WTC11 (cell line): ENCODE results near the gene SHISAL2A. TPM values are rescaled to one million over a fixed set of nuclear protein-coding genes. Genes with fewer than 3 reads are reported as not detected.

Source experiments
- ELF4 ChIP-seq: sonication (generic); formaldehyde crosslinking; IDR thresholded peaks from 2 replicates; pipeline ENCODE4 v1.8.1; 2022; ENCODE audit warnings: low read depth, mild to moderate bottlenecking, moderate library complexity, missing genetic modification reagents
- FOXJ3 ChIP-seq: sonication (generic); formaldehyde crosslinking; IDR thresholded peaks from 2 replicates; pipeline ENCODE4 v1.9.0; 2021; ENCODE audit warnings: missing genetic modification reagents, mild to moderate bottlenecking, borderline replicate concordance
- FOXK1 ChIP-seq: sonication (generic); formaldehyde crosslinking; IDR thresholded peaks from 2 replicates; pipeline ENCODE4 v1.8.0; 2022; ENCODE audit warnings: mild to moderate bottlenecking, moderate library complexity, missing genetic modification reagents
- MXD4 ChIP-seq: fragments of 250-450 bp; sonication (Bioruptor Pico); IDR thresholded peaks from 2 replicates; pipeline ENCODE4 v1.8.0; 2021; ENCODE audit warnings: mild to moderate bottlenecking, moderate library complexity, borderline replicate concordance
- NR1H2 ChIP-seq: sonication (generic); formaldehyde crosslinking; IDR thresholded peaks from 2 replicates; pipeline ENCODE4 v1.9.0; 2021; ENCODE audit warnings: mild to moderate bottlenecking, moderate library complexity, missing genetic modification reagents
- SOX15 ChIP-seq: fragments of 250-450 bp; sonication (Bioruptor Pico); IDR thresholded peaks from 2 replicates; pipeline ENCODE4 v1.9.0; 2021; ENCODE audit warnings: mild to moderate bottlenecking
- TCF7 ChIP-seq: sonication (generic); formaldehyde crosslinking; IDR thresholded peaks from 2 replicates; pipeline ENCODE4 v1.8.0; 2022; ENCODE audit warnings: mild to moderate bottlenecking, low read depth, missing genetic modification reagents, moderate library complexity
- ZNF396 ChIP-seq: fragments of 250-450 bp; sonication (Bioruptor Pico); IDR thresholded peaks from 2 replicates; pipeline ENCODE4 v1.8.0; 2021; ENCODE audit warnings: mild to moderate bottlenecking, moderate library complexity, borderline replicate concordance
- ZNF416 ChIP-seq: fragments of 250-450 bp; sonication (Bioruptor Pico); IDR thresholded peaks from 2 replicates; pipeline ENCODE4 v1.9.0; 2021; ENCODE audit warnings: mild to moderate bottlenecking, inconsistent platforms
- total RNA-seq: library from RNA; stranded (reverse); gene quantifications from 3 replicates; pipeline ENCODE4 v1.2.3, GENCODE V29; 2021
- TF ChIP-seq, protein P1 (sequence below): sonication (generic); formaldehyde crosslinking; IDR thresholded peaks from 2 replicates; pipeline ENCODE4 v1.8.1; 2023; ENCODE audit warnings: mild to moderate bottlenecking, missing genetic modification reagents, moderate library complexity
- TF ChIP-seq, protein P2 (sequence below): fragments of 250-450 bp; sonication (Bioruptor Pico); IDR thresholded peaks from 2 replicates; pipeline ENCODE4 v1.9.0; 2021; ENCODE audit warnings: mild to moderate bottlenecking
- TF ChIP-seq, protein P3 (sequence below): sonication (generic); formaldehyde crosslinking; IDR thresholded peaks from 2 replicates; pipeline ENCODE4 v1.8.1; 2023; ENCODE audit warnings: mild to moderate bottlenecking, moderate library complexity, missing genetic modification reagents
- TF ChIP-seq, protein P4 (sequence below): sonication (generic); formaldehyde crosslinking; IDR thresholded peaks from 2 replicates; pipeline ENCODE4 v1.8.0; 2023; ENCODE audit warnings: missing genetic modification reagents
- TF ChIP-seq, protein P5 (sequence below): sonication (generic); formaldehyde crosslinking; IDR thresholded peaks from 2 replicates; pipeline ENCODE4 v1.8.1; 2023; ENCODE audit warnings: mild to moderate bottlenecking, missing genetic modification reagents
- TF ChIP-seq, protein P6 (sequence below): sonication (generic); formaldehyde crosslinking; IDR thresholded peaks from 2 replicates; pipeline ENCODE4 v1.8.1; 2023; ENCODE audit warnings: mild to moderate bottlenecking, missing genetic modification reagents, moderate library complexity
- TF ChIP-seq, protein P7 (sequence below): sonication (generic); formaldehyde crosslinking; IDR thresholded peaks from 2 replicates; pipeline ENCODE4 v1.8.1; 2023; ENCODE audit warnings: mild to moderate bottlenecking, missing genetic modification reagents
- TF ChIP-seq, protein P8 (sequence below): sonication (generic); formaldehyde crosslinking; IDR thresholded peaks from 2 replicates; pipeline ENCODE4 v1.8.0; 2023; ENCODE audit warnings: mild to moderate bottlenecking, missing genetic modification reagents
- TF ChIP-seq, protein P9 (sequence below): sonication (generic); formaldehyde crosslinking; IDR thresholded peaks from 2 replicates; pipeline ENCODE4 v1.8.0; 2022; ENCODE audit warnings: mild to moderate bottlenecking, missing genetic modification reagents
- TF ChIP-seq, protein P10 (sequence below): fragments of 200-600 bp; IDR thresholded peaks from 2 replicates; pipeline ENCODE4 v1.8.0; 2022; ENCODE audit warnings: antibody characterized with exemption

The SHISAL2A gene
- total RNA-seq, 1 experiment from 2014 or later: 1.4 TPM

DNA sequence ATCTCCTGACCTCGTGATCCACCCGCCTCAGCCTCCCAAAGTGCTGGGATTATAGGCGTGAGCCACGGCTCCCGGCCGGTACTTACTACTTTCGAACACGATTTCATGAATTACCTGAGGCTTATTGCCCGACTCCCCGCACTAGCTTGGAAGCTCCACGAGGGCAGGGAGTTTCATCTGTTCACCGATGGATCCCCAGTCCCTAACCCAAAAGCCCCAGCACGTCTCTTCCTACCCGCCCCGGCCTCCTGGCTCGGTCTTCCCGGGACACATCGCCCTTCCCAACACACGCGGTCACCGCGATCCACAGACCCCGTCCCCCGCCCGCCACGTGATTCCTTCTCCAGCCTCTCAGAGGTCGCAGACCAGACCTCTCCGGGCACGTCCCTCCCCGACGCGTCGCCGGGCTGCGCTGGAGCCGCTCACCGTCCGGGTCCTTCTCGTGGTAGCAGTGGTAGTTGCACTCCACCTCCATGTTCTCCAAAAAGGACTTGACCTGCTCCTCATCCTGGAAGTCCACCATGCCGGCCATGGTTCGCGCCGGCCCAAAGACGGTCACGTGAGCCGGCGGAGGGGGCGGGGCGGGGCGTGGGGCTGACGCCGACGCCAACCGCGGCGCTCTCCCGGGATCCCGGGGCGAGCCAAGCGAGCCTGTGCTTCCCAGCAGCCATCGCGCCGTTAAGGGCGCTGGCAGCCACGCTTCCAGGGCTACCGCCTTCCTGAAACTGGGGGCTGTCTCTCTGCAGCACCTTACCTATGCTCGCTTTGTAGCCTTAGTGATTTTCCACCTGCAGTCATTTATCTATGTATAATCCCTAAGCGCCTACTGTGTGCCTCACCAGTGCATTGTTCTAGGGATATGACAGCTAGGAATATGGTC is 65.1 kb downstream of the SHISAL2A start, which contains the start of gene COA7 (continued):
- TF ChIP-seq, protein P1, sequence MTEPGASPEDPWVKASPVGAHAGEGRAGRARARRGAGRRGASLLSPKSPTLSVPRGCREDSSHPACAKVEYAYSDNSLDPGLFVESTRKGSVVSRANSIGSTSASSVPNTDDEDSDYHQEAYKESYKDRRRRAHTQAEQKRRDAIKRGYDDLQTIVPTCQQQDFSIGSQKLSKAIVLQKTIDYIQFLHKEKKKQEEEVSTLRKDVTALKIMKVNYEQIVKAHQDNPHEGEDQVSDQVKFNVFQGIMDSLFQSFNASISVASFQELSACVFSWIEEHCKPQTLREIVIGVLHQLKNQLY (CRISPR knock-in tag): peak; percentile 51; the same call in 1 of the 2 replicates
- TF ChIP-seq, protein P2, sequence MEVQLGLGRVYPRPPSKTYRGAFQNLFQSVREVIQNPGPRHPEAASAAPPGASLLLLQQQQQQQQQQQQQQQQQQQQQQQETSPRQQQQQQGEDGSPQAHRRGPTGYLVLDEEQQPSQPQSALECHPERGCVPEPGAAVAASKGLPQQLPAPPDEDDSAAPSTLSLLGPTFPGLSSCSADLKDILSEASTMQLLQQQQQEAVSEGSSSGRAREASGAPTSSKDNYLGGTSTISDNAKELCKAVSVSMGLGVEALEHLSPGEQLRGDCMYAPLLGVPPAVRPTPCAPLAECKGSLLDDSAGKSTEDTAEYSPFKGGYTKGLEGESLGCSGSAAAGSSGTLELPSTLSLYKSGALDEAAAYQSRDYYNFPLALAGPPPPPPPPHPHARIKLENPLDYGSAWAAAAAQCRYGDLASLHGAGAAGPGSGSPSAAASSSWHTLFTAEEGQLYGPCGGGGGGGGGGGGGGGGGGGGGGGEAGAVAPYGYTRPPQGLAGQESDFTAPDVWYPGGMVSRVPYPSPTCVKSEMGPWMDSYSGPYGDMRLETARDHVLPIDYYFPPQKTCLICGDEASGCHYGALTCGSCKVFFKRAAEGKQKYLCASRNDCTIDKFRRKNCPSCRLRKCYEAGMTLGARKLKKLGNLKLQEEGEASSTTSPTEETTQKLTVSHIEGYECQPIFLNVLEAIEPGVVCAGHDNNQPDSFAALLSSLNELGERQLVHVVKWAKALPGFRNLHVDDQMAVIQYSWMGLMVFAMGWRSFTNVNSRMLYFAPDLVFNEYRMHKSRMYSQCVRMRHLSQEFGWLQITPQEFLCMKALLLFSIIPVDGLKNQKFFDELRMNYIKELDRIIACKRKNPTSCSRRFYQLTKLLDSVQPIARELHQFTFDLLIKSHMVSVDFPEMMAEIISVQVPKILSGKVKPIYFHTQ (CRISPR knock-in tag): no peak
- TF ChIP-seq ZNF396 (CRISPR knock-in tag) (no peak), FOXK1 (CRISPR knock-in tag) (peak; percentile 84), ZNF416 (CRISPR knock-in tag) (peak; percentile 7; the same call in 1 of the 2 replicates), FOXJ3 (CRISPR knock-in tag) (no peak), TCF7 (peak; percentile 94), ELF4 (CRISPR knock-in tag) (0 out of 2 replicates have a peak, but pooled peaks have one; percentile 69), NR1H2 (CRISPR knock-in tag) (no peak), MXD4 (CRISPR knock-in tag) (no peak), SOX15 (CRISPR knock-in tag) (no peak)
- TF ChIP-seq, protein P3, sequence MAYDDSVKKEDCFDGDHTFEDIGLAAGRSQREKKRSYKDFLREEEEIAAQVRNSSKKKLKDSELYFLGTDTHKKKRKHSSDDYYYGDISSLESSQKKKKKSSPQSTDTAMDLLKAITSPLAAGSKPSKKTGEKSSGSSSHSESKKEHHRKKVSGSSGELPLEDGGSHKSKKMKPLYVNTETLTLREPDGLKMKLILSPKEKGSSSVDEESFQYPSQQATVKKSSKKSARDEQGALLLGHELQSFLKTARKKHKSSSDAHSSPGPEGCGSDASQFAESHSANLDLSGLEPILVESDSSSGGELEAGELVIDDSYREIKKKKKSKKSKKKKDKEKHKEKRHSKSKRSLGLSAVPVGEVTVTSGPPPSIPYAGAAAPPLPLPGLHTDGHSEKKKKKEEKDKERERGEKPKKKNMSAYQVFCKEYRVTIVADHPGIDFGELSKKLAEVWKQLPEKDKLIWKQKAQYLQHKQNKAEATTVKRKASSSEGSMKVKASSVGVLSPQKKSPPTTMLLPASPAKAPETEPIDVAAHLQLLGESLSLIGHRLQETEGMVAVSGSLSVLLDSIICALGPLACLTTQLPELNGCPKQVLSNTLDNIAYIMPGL (CRISPR knock-in tag): peak; percentile 76
- TF ChIP-seq, protein P4, sequence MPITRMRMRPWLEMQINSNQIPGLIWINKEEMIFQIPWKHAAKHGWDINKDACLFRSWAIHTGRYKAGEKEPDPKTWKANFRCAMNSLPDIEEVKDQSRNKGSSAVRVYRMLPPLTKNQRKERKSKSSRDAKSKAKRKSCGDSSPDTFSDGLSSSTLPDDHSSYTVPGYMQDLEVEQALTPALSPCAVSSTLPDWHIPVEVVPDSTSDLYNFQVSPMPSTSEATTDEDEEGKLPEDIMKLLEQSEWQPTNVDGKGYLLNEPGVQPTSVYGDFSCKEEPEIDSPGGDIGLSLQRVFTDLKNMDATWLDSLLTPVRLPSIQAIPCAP (CRISPR knock-in tag): peak; percentile 87
- TF ChIP-seq, protein P5, sequence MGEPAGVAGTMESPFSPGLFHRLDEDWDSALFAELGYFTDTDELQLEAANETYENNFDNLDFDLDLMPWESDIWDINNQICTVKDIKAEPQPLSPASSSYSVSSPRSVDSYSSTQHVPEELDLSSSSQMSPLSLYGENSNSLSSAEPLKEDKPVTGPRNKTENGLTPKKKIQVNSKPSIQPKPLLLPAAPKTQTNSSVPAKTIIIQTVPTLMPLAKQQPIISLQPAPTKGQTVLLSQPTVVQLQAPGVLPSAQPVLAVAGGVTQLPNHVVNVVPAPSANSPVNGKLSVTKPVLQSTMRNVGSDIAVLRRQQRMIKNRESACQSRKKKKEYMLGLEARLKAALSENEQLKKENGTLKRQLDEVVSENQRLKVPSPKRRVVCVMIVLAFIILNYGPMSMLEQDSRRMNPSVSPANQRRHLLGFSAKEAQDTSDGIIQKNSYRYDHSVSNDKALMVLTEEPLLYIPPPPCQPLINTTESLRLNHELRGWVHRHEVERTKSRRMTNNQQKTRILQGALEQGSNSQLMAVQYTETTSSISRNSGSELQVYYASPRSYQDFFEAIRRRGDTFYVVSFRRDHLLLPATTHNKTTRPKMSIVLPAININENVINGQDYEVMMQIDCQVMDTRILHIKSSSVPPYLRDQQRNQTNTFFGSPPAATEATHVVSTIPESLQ (CRISPR knock-in tag): no peak
- TF ChIP-seq, protein P6, sequence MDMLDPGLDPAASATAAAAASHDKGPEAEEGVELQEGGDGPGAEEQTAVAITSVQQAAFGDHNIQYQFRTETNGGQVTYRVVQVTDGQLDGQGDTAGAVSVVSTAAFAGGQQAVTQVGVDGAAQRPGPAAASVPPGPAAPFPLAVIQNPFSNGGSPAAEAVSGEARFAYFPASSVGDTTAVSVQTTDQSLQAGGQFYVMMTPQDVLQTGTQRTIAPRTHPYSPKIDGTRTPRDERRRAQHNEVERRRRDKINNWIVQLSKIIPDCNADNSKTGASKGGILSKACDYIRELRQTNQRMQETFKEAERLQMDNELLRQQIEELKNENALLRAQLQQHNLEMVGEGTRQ (CRISPR knock-in tag): peak; percentile 97
- TF ChIP-seq, protein P7, sequence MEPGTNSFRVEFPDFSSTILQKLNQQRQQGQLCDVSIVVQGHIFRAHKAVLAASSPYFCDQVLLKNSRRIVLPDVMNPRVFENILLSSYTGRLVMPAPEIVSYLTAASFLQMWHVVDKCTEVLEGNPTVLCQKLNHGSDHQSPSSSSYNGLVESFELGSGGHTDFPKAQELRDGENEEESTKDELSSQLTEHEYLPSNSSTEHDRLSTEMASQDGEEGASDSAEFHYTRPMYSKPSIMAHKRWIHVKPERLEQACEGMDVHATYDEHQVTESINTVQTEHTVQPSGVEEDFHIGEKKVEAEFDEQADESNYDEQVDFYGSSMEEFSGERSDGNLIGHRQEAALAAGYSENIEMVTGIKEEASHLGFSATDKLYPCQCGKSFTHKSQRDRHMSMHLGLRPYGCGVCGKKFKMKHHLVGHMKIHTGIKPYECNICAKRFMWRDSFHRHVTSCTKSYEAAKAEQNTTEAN: peak; percentile 95
- TF ChIP-seq, protein P8, sequence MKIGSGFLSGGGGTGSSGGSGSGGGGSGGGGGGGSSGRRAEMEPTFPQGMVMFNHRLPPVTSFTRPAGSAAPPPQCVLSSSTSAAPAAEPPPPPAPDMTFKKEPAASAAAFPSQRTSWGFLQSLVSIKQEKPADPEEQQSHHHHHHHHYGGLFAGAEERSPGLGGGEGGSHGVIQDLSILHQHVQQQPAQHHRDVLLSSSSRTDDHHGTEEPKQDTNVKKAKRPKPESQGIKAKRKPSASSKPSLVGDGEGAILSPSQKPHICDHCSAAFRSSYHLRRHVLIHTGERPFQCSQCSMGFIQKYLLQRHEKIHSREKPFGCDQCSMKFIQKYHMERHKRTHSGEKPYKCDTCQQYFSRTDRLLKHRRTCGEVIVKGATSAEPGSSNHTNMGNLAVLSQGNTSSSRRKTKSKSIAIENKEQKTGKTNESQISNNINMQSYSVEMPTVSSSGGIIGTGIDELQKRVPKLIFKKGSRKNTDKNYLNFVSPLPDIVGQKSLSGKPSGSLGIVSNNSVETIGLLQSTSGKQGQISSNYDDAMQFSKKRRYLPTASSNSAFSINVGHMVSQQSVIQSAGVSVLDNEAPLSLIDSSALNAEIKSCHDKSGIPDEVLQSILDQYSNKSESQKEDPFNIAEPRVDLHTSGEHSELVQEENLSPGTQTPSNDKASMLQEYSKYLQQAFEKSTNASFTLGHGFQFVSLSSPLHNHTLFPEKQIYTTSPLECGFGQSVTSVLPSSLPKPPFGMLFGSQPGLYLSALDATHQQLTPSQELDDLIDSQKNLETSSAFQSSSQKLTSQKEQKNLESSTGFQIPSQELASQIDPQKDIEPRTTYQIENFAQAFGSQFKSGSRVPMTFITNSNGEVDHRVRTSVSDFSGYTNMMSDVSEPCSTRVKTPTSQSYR (CRISPR knock-in tag): peak; percentile 70; the same call in 1 of the 2 replicates
- TF ChIP-seq, protein P9, sequence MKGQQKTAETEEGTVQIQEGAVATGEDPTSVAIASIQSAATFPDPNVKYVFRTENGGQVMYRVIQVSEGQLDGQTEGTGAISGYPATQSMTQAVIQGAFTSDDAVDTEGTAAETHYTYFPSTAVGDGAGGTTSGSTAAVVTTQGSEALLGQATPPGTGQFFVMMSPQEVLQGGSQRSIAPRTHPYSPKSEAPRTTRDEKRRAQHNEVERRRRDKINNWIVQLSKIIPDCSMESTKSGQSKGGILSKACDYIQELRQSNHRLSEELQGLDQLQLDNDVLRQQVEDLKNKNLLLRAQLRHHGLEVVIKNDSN (CRISPR knock-in tag): peak; percentile 97
- TF ChIP-seq, protein P10, sequence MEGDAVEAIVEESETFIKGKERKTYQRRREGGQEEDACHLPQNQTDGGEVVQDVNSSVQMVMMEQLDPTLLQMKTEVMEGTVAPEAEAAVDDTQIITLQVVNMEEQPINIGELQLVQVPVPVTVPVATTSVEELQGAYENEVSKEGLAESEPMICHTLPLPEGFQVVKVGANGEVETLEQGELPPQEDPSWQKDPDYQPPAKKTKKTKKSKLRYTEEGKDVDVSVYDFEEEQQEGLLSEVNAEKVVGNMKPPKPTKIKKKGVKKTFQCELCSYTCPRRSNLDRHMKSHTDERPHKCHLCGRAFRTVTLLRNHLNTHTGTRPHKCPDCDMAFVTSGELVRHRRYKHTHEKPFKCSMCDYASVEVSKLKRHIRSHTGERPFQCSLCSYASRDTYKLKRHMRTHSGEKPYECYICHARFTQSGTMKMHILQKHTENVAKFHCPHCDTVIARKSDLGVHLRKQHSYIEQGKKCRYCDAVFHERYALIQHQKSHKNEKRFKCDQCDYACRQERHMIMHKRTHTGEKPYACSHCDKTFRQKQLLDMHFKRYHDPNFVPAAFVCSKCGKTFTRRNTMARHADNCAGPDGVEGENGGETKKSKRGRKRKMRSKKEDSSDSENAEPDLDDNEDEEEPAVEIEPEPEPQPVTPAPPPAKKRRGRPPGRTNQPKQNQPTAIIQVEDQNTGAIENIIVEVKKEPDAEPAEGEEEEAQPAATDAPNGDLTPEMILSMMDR: no peak
